A673 (cell line): ENCODE data around the gene MED19. TPM values are rescaled to one million over a fixed set of nuclear protein-coding genes. Genes with fewer than 3 reads are reported as not detected.
A peak's percentile ranks its signal among the peaks of the same experiment; 100 is the strongest.

Experiments
- BruUV-seq: library from RNA; stranded (reverse); fragments of 400-500 nt; replicated peaks from 2 replicates; lab custom pipeline; 2021; lab: Mats Ljungman, UMichigan
- CTCF ChIA-PET: fragments of 300-600 bp; sonication (Branson Sonifier 250); formaldehyde crosslinking; loops from one replicate; lab custom pipeline; 2022; ENCODE audit warnings: antibody characterized with exemption; lab: Charles Lee
- POLR2A ChIA-PET: fragments of 300-600 bp; sonication (Branson Sonifier 250); formaldehyde crosslinking; loops from one replicate; lab custom pipeline; 2022; ENCODE audit warnings: antibody characterized with exemption; ENCODE audit not compliant: low non-redundant PET; lab: Charles Lee
- DNase-seq: peaks from one replicate; pipeline ENCODE4 v3.0.0-alpha.2; 2015; ENCODE audit warnings: low spot score
- H3K27ac ChIP-seq: fragments of 200-600 bp; sonication (generic); 2 replicates; pipeline ENCODE4 v1.5.1; 2016; ENCODE audit warnings: mixed run types, low read depth, mild to moderate bottlenecking, mixed read lengths, antibody characterized with exemption, low read length; ENCODE audit not compliant: poor library complexity, severe bottlenecking
- H3K27me3 ChIP-seq: fragments of 200-600 bp; sonication (generic); replicated peaks from 2 replicates; pipeline ENCODE4 v1.6.1; 2017; ENCODE audit warnings: mixed run types, low read depth, mild to moderate bottlenecking, mixed read lengths, antibody characterized with exemption, low read length; ENCODE audit not compliant: insufficient read depth, poor library complexity
- H3K36me3 ChIP-seq: fragments of 200-600 bp; sonication (generic); 2 replicates; pipeline ENCODE4 v1.6.1; 2016; ENCODE audit warnings: mixed run types, mild to moderate bottlenecking, mixed read lengths, antibody characterized with exemption, low read length; ENCODE audit not compliant: insufficient read depth, poor library complexity, severe bottlenecking
- H3K4me1 ChIP-seq: fragments of 200-600 bp; sonication (generic); 2 replicates; pipeline ENCODE4 v1.6.1; 2017; ENCODE audit warnings: mixed run types, mild to moderate bottlenecking, mixed read lengths, antibody characterized with exemption, low read length; ENCODE audit not compliant: insufficient read depth, poor library complexity, severe bottlenecking
- H3K4me3 ChIP-seq: fragments of 200-600 bp; sonication (generic); 2 replicates; pipeline ENCODE4 v1.5.1; 2016; ENCODE audit warnings: low read depth, mixed run types, mild to moderate bottlenecking, mixed read lengths, low read length; ENCODE audit not compliant: poor library complexity, severe bottlenecking
- H3K9me3 ChIP-seq: fragments of 200-600 bp; sonication (generic); 2 replicates; pipeline ENCODE4 v1.6.1; 2016; ENCODE audit warnings: mixed run types, low read depth, mild to moderate bottlenecking, mixed read lengths, antibody characterized with exemption, low read length; ENCODE audit not compliant: poor library complexity, severe bottlenecking
- CTCF ChIP-seq: fragments of 300-800, 200-600 bp; sonication (generic); conservative IDR thresholded peaks from 2 replicates; pipeline ENCODE4 v1.5.1; 2017; ENCODE audit warnings: low read depth, mild to moderate bottlenecking, antibody characterized with exemption, low read length, moderate library complexity, mixed read lengths
- EZH2 ChIP-seq: fragments of 200-600 bp; sonication (generic); IDR thresholded peaks from 2 replicates; pipeline ENCODE4 v1.6.1; 2017; ENCODE audit warnings: borderline replicate concordance, low read depth, mild to moderate bottlenecking, mixed read lengths, antibody characterized with exemption, low read length; ENCODE audit not compliant: poor library complexity, severe bottlenecking
- intact Hi-C: fragments of 100-400 bp; cut with micrococcal nuclease; formaldehyde crosslinking; loops from one replicate; pipeline ENCODE4 v1.10.0; 2022; ENCODE audit not compliant: unreplicated experiment
- total RNA-seq: library from RNA; stranded (reverse); gene quantifications from 2 replicates; pipeline ENCODE4 v1.2.3, GENCODE V29; 2021

The MED19 gene
- total RNA-seq, 1 experiment from 2014 or later: 43.6 TPM

- CTCF ChIA-PET: no interaction called here
- Histone ChIP-seq H3K27ac (no peak overlapping the region), H3K9me3 (no peaks in the 10 kb centered on the region), H3K36me3 (peaks cover 26% of the 10 kb centered on the region), H3K4me3 (no peak overlapping the region), H3K4me1 (no peaks in the 10 kb centered on the region), H3K27me3 (no peaks in the 10 kb centered on the region)
- POLR2A ChIA-PET: no interaction called here
- TF ChIP-seq EZH2 (no peak), CTCF (no peak)
- no peak for DNase-seq
- intact Hi-C loops: no loop called here
- no TSS peak for BruUV-seq
These were observed 52.3 kb downstream of the MED19 start for GRCh38 chr11:57659669-57660068.

DNA sequence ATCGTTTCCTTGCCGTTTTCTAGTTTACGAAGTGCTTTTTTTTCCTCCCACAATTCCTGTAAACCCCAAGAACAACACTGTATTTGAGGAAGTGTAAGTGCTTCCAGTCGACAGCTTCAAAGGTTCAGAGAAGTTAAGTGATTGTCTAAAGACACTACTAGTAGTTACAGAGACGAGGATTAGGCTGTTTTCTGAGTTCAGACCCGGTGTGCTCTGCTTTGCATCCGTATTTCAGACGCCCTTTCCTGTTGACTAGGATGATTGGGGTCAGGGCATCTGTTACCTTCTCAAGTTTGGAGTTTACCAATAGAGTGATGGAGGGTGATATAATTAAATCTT is 54.0 kb downstream of the MED19 start:
- ChIA-PET CTCF (no interaction called here), POLR2A (no interaction called here)
- no peaks in the 10 kb centered on the region for H3K27me3 ChIP-seq
- no peak for DNase-seq
- peak overlapping the region; percentile 63 for H3K4me3 ChIP-seq
- BruUV-seq: TSS peak; percentile 88
- intact Hi-C loops: no loop called here
- H3K36me3 ChIP-seq: peaks cover 26% of the 10 kb centered on the region
- no peaks in the 10 kb centered on the region for H3K9me3 ChIP-seq
- TF ChIP-seq EZH2: no peak
- TF ChIP-seq CTCF: no peak
- no peaks in the 10 kb centered on the region for H3K4me1 ChIP-seq
- peak overlapping the region; percentile 62 for H3K27ac ChIP-seq

GRCh38 chr11:57657194-57658022 is 54.6 kb downstream of the MED19 start, which contains the start of gene CLP1:
Gene CLP1, plus strand, starts transcription at chr11:57657762. Its CDS starts 1,715 bp downstream, at chr11:57659477.
- BruUV-seq: no TSS peak
- DNase-seq: peak; percentile 100
- no peaks in the 10 kb centered on the region for H3K4me1 ChIP-seq
- H3K27ac ChIP-seq: peak within 1 kb of the TSS; percentile 62
- H3K36me3 ChIP-seq: peaks cover 26% of the 10 kb centered on the region
- H3K9me3 ChIP-seq: no peaks in the 10 kb centered on the region
- intact Hi-C loops: no loop called here
- H3K4me3 ChIP-seq: peak within 1 kb of the TSS; percentile 63
- POLR2A ChIA-PET: no interaction called here
- no peak for TF ChIP-seq CTCF
- TF ChIP-seq EZH2: no peak
- H3K27me3 ChIP-seq: no peaks in the 10 kb centered on the region
- CTCF ChIA-PET: interaction anchor here (0.6 kb wide), 1 partner anchor 200 kb away, joined by 4 read pairs; no protein-coding TSS in a partner anchor
